Neural cell (in vitro differentiated cells): Measurements from ENCODE around the gene RGS5. TPM values are rescaled to one million over a fixed set of nuclear protein-coding genes. Genes with fewer than 3 reads are reported as not detected.

Experiments
- H2AFZ ChIP-seq: fragments of 200-600, 300-800 bp; sonication (generic), shearing (Covaris generic); 2 replicates; pipeline ENCODE4 v1.6.0; 2014; ENCODE audit warnings: low read depth, mild to moderate bottlenecking, antibody characterized with exemption, low read length, moderate library complexity
- H3F3A ChIP-seq: fragments of 200-600 bp; shearing (Covaris generic); 2 replicates; pipeline ENCODE4 v1.6.1; 2016; ENCODE audit warnings: mild to moderate bottlenecking, moderate library complexity, mixed read lengths, antibody characterized with exemption, low read length; ENCODE audit not compliant: insufficient read depth, poor library complexity, severe bottlenecking
- H3K27ac ChIP-seq: fragments of 200-600, 300-800 bp; sonication (generic), shearing (Covaris generic); 2 replicates; pipeline ENCODE4 v1.5.1; 2014; ENCODE audit warnings: mild to moderate bottlenecking, low read length, moderate library complexity
- H3K27me3 ChIP-seq: fragments of 300-800, 200-600 bp; sonication (generic), shearing (Covaris generic); 2 replicates; pipeline ENCODE4 v1.6.0; 2014; ENCODE audit warnings: mild to moderate bottlenecking, low read depth, low read length, moderate library complexity; ENCODE audit not compliant: insufficient read depth
- H3K36me3 ChIP-seq: fragments of 300-800, 200-600 bp; sonication (generic), shearing (Covaris generic); 2 replicates; pipeline ENCODE4 v1.5.1; 2014; ENCODE audit warnings: mild to moderate bottlenecking, antibody characterized with exemption, low read length, moderate library complexity; ENCODE audit not compliant: insufficient read depth
- H3K4me2 ChIP-seq: fragments of 300-800, 200-600 bp; sonication (generic), shearing (Covaris generic); 2 replicates; pipeline ENCODE4 v1.6.0; 2014; ENCODE audit warnings: mild to moderate bottlenecking, low read length
- H3K4me3 ChIP-seq: fragments of 300-800, 200-600 bp; sonication (generic), shearing (Covaris generic); 2 replicates; pipeline ENCODE4 v1.5.1; 2014; ENCODE audit warnings: mild to moderate bottlenecking, low read length, moderate library complexity
- H3K79me2 ChIP-seq: fragments of 200-600 bp; shearing (Covaris generic); replicated peaks from 2 replicates; pipeline ENCODE4 v1.6.0; 2014; ENCODE audit warnings: mild to moderate bottlenecking, low read length, moderate library complexity; ENCODE audit not compliant: insufficient read depth
- H3K9ac ChIP-seq: fragments of 300-800, 200-600 bp; sonication (generic), shearing (Covaris generic); 2 replicates; pipeline ENCODE4 v1.6.1; 2016; ENCODE audit warnings: mild to moderate bottlenecking, low read length, mixed read lengths
- H3K9me2 ChIP-seq: fragments of 200-600 bp; shearing (Covaris generic); 2 replicates; pipeline ENCODE4 v1.6.1; 2016; ENCODE audit warnings: mild to moderate bottlenecking, low read length, mixed read lengths; ENCODE audit not compliant: insufficient read depth
- H3K9me3 ChIP-seq: fragments of 200-600, 300-800 bp; sonication (generic), shearing (Covaris generic); 2 replicates; pipeline ENCODE4 v1.6.1; 2016; ENCODE audit warnings: mild to moderate bottlenecking, mixed run types, low read length, moderate library complexity, mixed read lengths
- H4K20me1 ChIP-seq: fragments of 200-600 bp; shearing (Covaris generic); 2 replicates; pipeline ENCODE4 v1.6.1; 2016; ENCODE audit warnings: mild to moderate bottlenecking, mixed run types; ENCODE audit not compliant: insufficient read depth
- CTCF ChIP-seq: fragments of 450-650 bp; IDR thresholded peaks from 2 replicates; pipeline ENCODE4 v1.5.1; 2014; ENCODE audit warnings: antibody characterized with exemption, mild to moderate bottlenecking, moderate library complexity; ENCODE audit not compliant: poor library complexity, severe bottlenecking
- EP300 ChIP-seq: fragments of 450-650 bp; conservative IDR thresholded peaks from 2 replicates; pipeline ENCODE4 v1.6.1; 2014; ENCODE audit warnings: antibody characterized with exemption, mild to moderate bottlenecking, moderate library complexity; ENCODE audit not compliant: poor library complexity, severe bottlenecking
- EZH2 ChIP-seq: fragments of 200-600, 300-800 bp; shearing (Covaris generic), sonication (generic); IDR thresholded peaks from 2 replicates; pipeline ENCODE4 v1.6.1; 2014; ENCODE audit warnings: antibody characterized with exemption, low read length, borderline replicate concordance, mild to moderate bottlenecking; ENCODE audit not compliant: insufficient read depth, poor library complexity, severe bottlenecking
- MXI1 ChIP-seq: fragments of 450-650 bp; conservative IDR thresholded peaks from 2 replicates; pipeline ENCODE4 v1.6.1; 2014; ENCODE audit warnings: antibody characterized with exemption, mild to moderate bottlenecking; ENCODE audit not compliant: poor library complexity, severe bottlenecking
- POLR2AphosphoS5 ChIP-seq: IDR thresholded peaks from 2 replicates; pipeline ENCODE4 v1.6.1; 2012
- RAD21 ChIP-seq: fragments of 450-650 bp; conservative IDR thresholded peaks from 2 replicates; pipeline ENCODE4 v1.6.1; 2014; ENCODE audit warnings: antibody characterized with exemption, mild to moderate bottlenecking, moderate library complexity
- REST ChIP-seq: IDR thresholded peaks from 2 replicates; pipeline ENCODE4 v1.6.1; 2012; ENCODE audit warnings: borderline replicate concordance
- SMC3 ChIP-seq: fragments of 450-650 bp; conservative IDR thresholded peaks from 2 replicates; pipeline ENCODE4 v1.6.1; 2014; ENCODE audit warnings: antibody characterized with exemption, mild to moderate bottlenecking, moderate library complexity; ENCODE audit not compliant: poor library complexity
- TAF1 ChIP-seq: IDR thresholded peaks from 2 replicates; pipeline ENCODE4 v1.6.1; 2012; ENCODE audit warnings: low read depth
- polyA plus RNA-seq: library from polyadenylated mRNA; depleted of rRNA; stranded (reverse); fragments of >200 nt; gene quantifications from 2 replicates; pipeline ENCODE4 v1.2.3, GENCODE V29; 2014

Gene RGS5
- polyA plus RNA-seq, 1 donor from 2014 or later = 6.5 TPM

- H3K9me2 ChIP-seq = no peaks in the 10 kb centered on the region
- no peak overlapping the region for H3K27ac ChIP-seq
- H3K36me3 ChIP-seq = no peaks in the 10 kb centered on the region
- no peak overlapping the region for H3K4me3 ChIP-seq
- H3F3A ChIP-seq = no peaks in the 10 kb centered on the region
- H3K4me2 ChIP-seq = no peak overlapping the region
- TF ChIP-seq SMC3 (no peak), CTCF (no peak), EZH2 (no peak), TAF1 (no peak), MXI1 (no peak), RAD21 (no peak), REST (no peak), POLR2AphosphoS5 (no peak), EP300 (no peak)
- H2AFZ ChIP-seq = no peak overlapping the region
- H3K79me2 ChIP-seq = no peaks in the 10 kb centered on the region
- no peak overlapping the region for H3K9ac ChIP-seq
- H3K27me3 ChIP-seq = no peaks in the 10 kb centered on the region
- H3K9me3 ChIP-seq = no peaks in the 10 kb centered on the region
- H4K20me1 ChIP-seq = no peaks in the 10 kb centered on the region
Measured at GRCh38 chr1:163197022-163197421, 5.7 kb downstream of the RGS5 start.

- Histone ChIP-seq H3K9me3 (no peaks in the 10 kb centered on the region), H3K9ac (no peak overlapping the region), H3K36me3 (no peaks in the 10 kb centered on the region), H3K4me3 (no peak overlapping the region), H4K20me1 (no peaks in the 10 kb centered on the region), H3K79me2 (no peaks in the 10 kb centered on the region), H3K9me2 (no peaks in the 10 kb centered on the region), H3K27me3 (no peaks in the 10 kb centered on the region), H3F3A (no peaks in the 10 kb centered on the region), H2AFZ (no peak overlapping the region), H3K4me2 (no peak overlapping the region), H3K27ac (no peak overlapping the region)
- no peak for TF ChIP-seq EZH2
- TF ChIP-seq MXI1 = no peak
- no peak for TF ChIP-seq REST
Measured at GRCh38 chr1:163196449-163196787, 6.3 kb downstream of the RGS5 start.
